Stimulated activated CD8-positive, alpha-beta memory T cell treated with anti-CD3 and anti-CD28 coated beads, Interleukin-4, amount 100 ng/mL, for 24 hours (primary cell): Measurements from ENCODE around the gene MFSD12.

Source experiments
- DNase-seq: peaks from one replicate; pipeline ENCODE4 v3.0.0-alpha.2; 2020; ENCODE audit warnings: low read depth

Gene MFSD12

GRCh38 chr19:3557461-3558248 is at the start of gene MFSD12:
Gene MFSD12, minus strand, starts transcription at chr19:3557586. Its CDS starts 183 bp downstream, at chr19:3557403.
- DNase-seq, result peak; percentile 93

- DNase-seq, result peak; percentile 67
These were observed 49.4 kb upstream of the MFSD12 start, which contains the start of gene TBXA2R for GRCh38 chr19:3606690-3607289. Gene TBXA2R, minus strand, starts transcription at chr19:3606875. Its CDS starts 6,241 bp downstream, at chr19:3600634.

GRCh38 chr19:3606174-3606689 is 48.8 kb upstream of the MFSD12 start:
- no peak for DNase-seq

GRCh38 chr19:3605770-3606169 is 48.4 kb upstream of the MFSD12 start:
- no peak for DNase-seq

GRCh38 chr19:3605361-3605760 is 48.0 kb upstream of the MFSD12 start:
- no peak for DNase-seq

- DNase-seq, result peak; percentile 15
These were observed 47.6 kb upstream of the MFSD12 start for GRCh38 chr19:3604987-3605343.

GRCh38 chr19:3604227-3604986 is 47.0 kb upstream of the MFSD12 start:
- DNase-seq, result no peak

GRCh38 chr19:3603121-3603811 is 45.9 kb upstream of the MFSD12 start:
- no peak for DNase-seq

GRCh38 chr19:3601021-3601420 is 43.6 kb upstream of the MFSD12 start:
- DNase-seq, result no peak

- no peak for DNase-seq
These were observed 42.4 kb upstream of the MFSD12 start for GRCh38 chr19:3599776-3600187.

- DNase-seq, result no peak
These were observed 38.2 kb upstream of the MFSD12 start for GRCh38 chr19:3595521-3596061.

GRCh38 chr19:3593156-3593555 is 35.8 kb upstream of the MFSD12 start:
- DNase-seq, result no peak

- DNase-seq, result no peak
These were observed 34.7 kb upstream of the MFSD12 start for GRCh38 chr19:3591876-3592613.

GRCh38 chr19:3590991-3591659 is 33.7 kb upstream of the MFSD12 start:
- DNase-seq, result no peak

GRCh38 chr19:3589949-3590348 is 32.6 kb upstream of the MFSD12 start:
- DNase-seq, result no peak

- no peak for DNase-seq
These were observed 32.1 kb upstream of the MFSD12 start for GRCh38 chr19:3589439-3589838.

- DNase-seq, result no peak
These were observed 29.4 kb upstream of the MFSD12 start for GRCh38 chr19:3586707-3587346.

- peak; percentile 21 for DNase-seq
These were observed 28.8 kb upstream of the MFSD12 start for GRCh38 chr19:3586127-3586626.

- no peak for DNase-seq
These were observed 28.1 kb upstream of the MFSD12 start, which contains the start of gene GIPC3 for GRCh38 chr19:3585301-3586126. Gene GIPC3, plus strand, starts transcription at chr19:3585478. Its CDS starts 120 bp downstream, at chr19:3585598.
